Caco-2 (cell line): Measurements from ENCODE around the gene HOXC10. TPM values are rescaled to one million over a fixed set of nuclear protein-coding genes. Genes with fewer than 3 reads are reported as not detected.

Experiments
- Bru-seq: library from RNA; stranded (reverse); fragments of 400-500 nt; gene quantifications from one replicate; lab custom pipeline; 2021; lab: Mats Ljungman, UMichigan
- BruChase-seq, 2 experiments: library from RNA; stranded (reverse); fragments of 400-500 nt; gene quantifications; one replicate each; lab custom pipeline; 2021; lab: Mats Ljungman, UMichigan
- BruUV-seq: library from RNA; stranded (reverse); fragments of 400-500 nt; replicated peaks from 2 replicates; lab custom pipeline; 2021; lab: Mats Ljungman, UMichigan
- CTCF ChIA-PET: fragments of 300-600 bp; sonication (Branson Sonifier 250); formaldehyde crosslinking; loops from one replicate; lab custom pipeline; 2022; ENCODE audit warnings: antibody characterized with exemption; lab: Charles Lee
- POLR2A ChIA-PET: fragments of 300-600 bp; sonication (Branson Sonifier 250); formaldehyde crosslinking; loops from one replicate; lab custom pipeline; 2022; ENCODE audit warnings: antibody characterized with exemption; lab: Charles Lee
- DNase-seq, 2 experiments: peaks; one replicate each; pipeline versions ENCODE4 v3.0.0 to v3.0.0-alpha.2; 2020 to 2022
- H3K27me3 ChIP-seq: replicated peaks from 2 replicates; pipeline ENCODE4 v1.6.0; 2011; ENCODE audit warnings: low read length; ENCODE audit not compliant: control insufficient read depth, insufficient read depth
- H3K36me3 ChIP-seq: 2 replicates; pipeline ENCODE4 v1.5.1; 2011; ENCODE audit warnings: low read length; ENCODE audit not compliant: control insufficient read depth, insufficient read depth
- H3K4me1 ChIP-seq: fragments of 250-450 bp; sonication (Bioruptor Pico); 2 replicates; pipeline ENCODE4 v1.5.1; 2020; ENCODE audit warnings: mild to moderate bottlenecking
- H3K4me3 ChIP-seq: 2 replicates; pipeline ENCODE4 v1.5.1; 2011; ENCODE audit warnings: low read depth, mild to moderate bottlenecking, control low read depth, low read length
- H3K9me3 ChIP-seq: fragments of 250-450 bp; sonication (Bioruptor Pico); 2 replicates; pipeline ENCODE4 v1.5.1; 2020; ENCODE audit warnings: mild to moderate bottlenecking, moderate library complexity
- H3K27ac Mint-ChIP-seq: one replicate; pipeline ENCODE4 v1.8.0; 2022; ENCODE audit warnings: mixed read lengths; ENCODE audit not compliant: unreplicated experiment
- H3K27me3 Mint-ChIP-seq: one replicate; pipeline ENCODE4 v1.8.0; 2022; ENCODE audit warnings: mixed read lengths; ENCODE audit not compliant: insufficient read depth, unreplicated experiment
- H3K36me3 Mint-ChIP-seq: one replicate; pipeline ENCODE4 v1.8.0; 2022; ENCODE audit warnings: mild to moderate bottlenecking, mixed read lengths; ENCODE audit not compliant: insufficient read depth, unreplicated experiment
- H3K4me1 Mint-ChIP-seq: one replicate; pipeline ENCODE4 v1.8.0; 2022; ENCODE audit warnings: low read depth, mixed read lengths; ENCODE audit not compliant: unreplicated experiment
- H3K4me3 Mint-ChIP-seq: one replicate; pipeline ENCODE4 v1.8.0; 2022; ENCODE audit warnings: mild to moderate bottlenecking, moderate library complexity, mixed read lengths; ENCODE audit not compliant: unreplicated experiment
- H3K9me3 Mint-ChIP-seq: one replicate; pipeline ENCODE4 v1.8.0; 2022; ENCODE audit warnings: mixed read lengths; ENCODE audit not compliant: unreplicated experiment
- CTCF ChIP-seq, 2 experiments: fragments of 200-600 bp in 1 of 2; IDR thresholded peaks; 1 replicate in 1 of 2; 2 replicates in 1 of 2; pipeline versions ENCODE4 v1.5.1 to v1.8.0; 2011 to 2022; ENCODE audit warnings: antibody characterized with exemption in 1 of 2, control low read depth in 1 of 2, inconsistent platforms in 1 of 2, low read depth in 1 of 2, low read length in 1 of 2, mild to moderate bottlenecking in 1 of 2, moderate library complexity in 1 of 2; ENCODE audit not compliant: insufficient read depth in 1 of 2, severe bottlenecking in 1 of 2, unreplicated experiment in 1 of 2
- intact Hi-C: fragments of 100-400 bp; cut with micrococcal nuclease; formaldehyde crosslinking; loops from one replicate; pipeline ENCODE4 v1.10.0; 2022; ENCODE audit not compliant: unreplicated experiment
- long read RNA-seq: library from polyadenylated mRNA; stranded (forward); transcript quantifications from one replicate; pipeline ENCODE4 v2.0.0, GENCODE V29; 2022
- total RNA-seq: library from RNA; stranded (reverse); gene quantifications from 2 replicates; pipeline ENCODE4 v1.2.3, GENCODE V29; 2022

HOXC10 gene
- total RNA-seq (4.0 and 4.5 TPM in 2 replicates), Bru-seq, nascent RNA (percentile 51 among the genes with signal in this experiment), BruChase-seq, experiment 1, labeled RNA remaining after a 2-hour chase (percentile 67 among the genes with signal in this experiment), BruChase-seq, experiment 2, labeled RNA remaining after a 6-hour chase (percentile 73 among the genes with signal in this experiment)
- long read RNA-seq, transcript HOXC10-201 (2 exons, 1,936 nt), result major isoform, 6 of 7 reads
- long read RNA-seq, partial matches to known transcripts, result 0 of 7 reads
- long read RNA-seq, other reads (novel, unspliced or antisense), result 1 of 7 reads

GRCh38 chr12:53984901-53985691, at the start of gene HOXC10:
Gene HOXC10 (plus strand): TSS chr12:53985146. CDS start chr12:53985260, 114 bp downstream.
- POLR2A ChIA-PET, result interaction anchor here (0.6 kb wide), 1 partner anchor 31 kb away, joined by 3 read pairs; no protein-coding TSS in a partner anchor
- CTCF ChIA-PET, result interaction anchor here (0.6 to 2.4 kb wide), 26 partner anchors 9 to 353 kb away, joined by 3 to 24 read pairs (median 5); partner anchors contain the start of genes HOXC11, HOXC13, HOXC5 and HOXC8
- H3K27me3 ChIP-seq, result no peaks in the 10 kb centered on the region
- peak within 1 kb of the TSS; percentile 52 for H3K4me3 ChIP-seq
- peaks cover 29% of the 10 kb centered on the region for H3K4me1 Mint-ChIP-seq
- no peaks in the 10 kb centered on the region for H3K9me3 ChIP-seq
- TSS peak; percentile 53 for BruUV-seq
- peak; percentile 90 to 92 for DNase-seq
- no peaks in the 10 kb centered on the region for H3K27me3 Mint-ChIP-seq
- intact Hi-C loops, result loop anchor here (1.0 kb wide), 2 partner anchors 216 to 229 kb away; no protein-coding TSS in a partner anchor
- TF ChIP-seq CTCF (IDR thresholded peaks at IDR 0.05; ENCODE audit: insufficient read depth in 1 of 2, low read depth in 1 of 2, low read length in 1 of 2, severe bottlenecking in 1 of 2, unreplicated experiment in 1 of 2), result peak; percentile 77 to 83
- H3K36me3 ChIP-seq, result no peaks in the 10 kb centered on the region; the same call in 1 of the 2 replicates
- no peaks in the 10 kb centered on the region for H3K9me3 Mint-ChIP-seq
- H3K4me3 Mint-ChIP-seq, result peak within 1 kb of the TSS; percentile 77
- H3K4me1 ChIP-seq, result peaks cover 41% of the 10 kb centered on the region
- peak within 1 kb of the TSS; percentile 81 for H3K27ac Mint-ChIP-seq
- peaks cover 9% of the 10 kb centered on the region for H3K36me3 Mint-ChIP-seq

- Histone ChIP-seq H3K9me3 (no peaks in the 10 kb centered on the region), H3K36me3 (no peaks in the 10 kb centered on the region), H3K4me3 (no peak overlapping the region), H3K4me1 (peaks cover 12% of the 10 kb centered on the region), H3K27me3 (no peaks in the 10 kb centered on the region; the same call in 1 of the 2 replicates)
- Mint-ChIP-seq H3K9me3 (no peaks in the 10 kb centered on the region), H3K36me3 (peaks cover 7% of the 10 kb centered on the region), H3K27ac (no peak overlapping the region), H3K4me3 (no peak overlapping the region), H3K4me1 (peaks cover 18% of the 10 kb centered on the region), H3K27me3 (no peaks in the 10 kb centered on the region)
- no TSS peak for BruUV-seq
- DNase-seq, result no peak
- no peak for TF ChIP-seq CTCF (IDR thresholded peaks at IDR 0.05; ENCODE audit: insufficient read depth in 1 of 2, low read depth in 1 of 2, low read length in 1 of 2, severe bottlenecking in 1 of 2, unreplicated experiment in 1 of 2)
- ChIA-PET POLR2A (interaction anchor here (0.6 kb wide), 1 partner anchor 16 kb away, joined by 5 read pairs; no protein-coding TSS in a partner anchor), CTCF (interaction anchor here (0.7 kb wide), 1 partner anchor 252 kb away, joined by 4 read pairs; no protein-coding TSS in a partner anchor)
- intact Hi-C loops, result loop anchor here (5.0 kb wide), 2 partner anchors 143 to 168 kb away; no protein-coding TSS in a partner anchor
Measured at GRCh38 chr12:53935383-53936341, 49.3 kb upstream of the HOXC10 start.
